HG03064 (cell line): Measurements from ENCODE around the gene TENT4B.
A peak's percentile ranks its signal among the peaks of the same experiment; 100 is the strongest.

Experiments
- ATAC-seq: cut with Tn5 transposase; IDR thresholded peaks from one replicate; pipeline ENCODE4 v1.9.1; 2021; ENCODE audit warnings: low read depth; ENCODE audit not compliant: unreplicated experiment

The TENT4B gene

DNA sequence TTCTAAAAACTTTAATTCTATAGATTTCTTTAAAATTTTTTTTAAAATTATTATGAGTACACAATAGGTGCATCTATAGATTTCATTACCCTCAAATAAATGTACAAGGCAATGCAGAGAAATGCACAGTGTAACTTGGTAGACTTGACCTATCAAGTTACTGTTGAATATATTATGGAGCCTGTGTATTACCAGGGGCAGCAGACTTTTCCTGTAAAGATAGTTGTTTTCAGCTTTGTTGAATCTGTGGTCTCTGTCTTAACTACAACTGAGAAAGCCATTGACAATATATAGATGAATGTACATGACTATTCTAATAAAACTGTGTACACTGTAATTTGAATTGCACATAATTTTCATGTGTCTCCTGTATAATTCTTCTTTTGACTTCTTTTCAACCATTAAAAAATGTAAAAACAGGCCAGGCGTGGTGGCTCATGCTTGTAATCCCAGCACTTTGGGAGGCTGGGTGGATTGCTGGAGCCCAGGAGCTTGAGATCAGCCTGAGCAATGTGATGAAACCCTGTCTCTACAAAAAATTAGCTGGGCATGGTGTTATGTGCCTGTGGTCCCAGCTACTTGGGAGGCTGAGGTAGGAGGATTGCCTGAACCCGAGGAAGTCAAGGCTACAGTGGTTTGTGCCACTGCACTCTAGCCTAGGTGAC, 39.4 kb downstream of the TENT4B start:
- ATAC-seq, result no peak

DNA sequence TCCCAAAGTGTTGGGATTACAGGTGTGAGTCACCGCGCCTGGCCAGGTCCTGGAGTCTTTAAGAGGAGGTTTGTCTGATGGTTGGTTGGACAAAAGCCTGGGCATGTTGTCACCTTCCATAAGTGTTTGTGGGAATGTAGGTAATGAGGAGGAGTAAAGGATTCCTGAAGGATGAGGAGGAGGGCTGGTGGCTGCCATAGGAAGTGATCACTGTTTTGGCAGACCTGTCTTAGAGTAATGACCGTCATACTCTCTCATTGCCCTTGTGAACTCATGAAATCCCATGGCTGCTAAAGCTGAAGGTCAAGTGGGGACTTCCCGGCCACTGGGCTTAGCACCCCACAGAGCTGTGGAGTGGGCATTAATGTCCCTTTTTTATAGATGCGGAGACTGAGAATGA, 40.5 kb downstream of the TENT4B start:
- ATAC-seq, result no peak

DNA sequence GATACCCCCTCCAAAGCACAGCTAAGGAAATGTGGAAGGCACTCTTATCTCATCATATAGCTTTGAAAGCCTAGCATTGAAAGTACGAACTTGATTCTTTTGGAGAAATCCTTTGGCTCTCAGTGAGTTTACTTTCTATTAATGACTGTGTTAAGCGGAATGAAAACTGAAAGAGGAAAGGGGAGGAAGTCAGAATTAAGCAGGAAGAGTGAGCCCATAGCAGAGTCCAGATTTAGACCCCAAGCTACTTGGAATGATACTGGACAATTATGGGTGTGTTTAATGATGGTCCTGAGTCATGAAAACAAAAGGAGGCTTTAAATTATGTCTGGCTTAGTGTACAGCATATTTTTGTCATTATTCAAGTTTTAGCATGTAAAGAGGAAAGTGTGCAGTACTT, 42.2 kb downstream of the TENT4B start:
- ATAC-seq, result no peak

DNA sequence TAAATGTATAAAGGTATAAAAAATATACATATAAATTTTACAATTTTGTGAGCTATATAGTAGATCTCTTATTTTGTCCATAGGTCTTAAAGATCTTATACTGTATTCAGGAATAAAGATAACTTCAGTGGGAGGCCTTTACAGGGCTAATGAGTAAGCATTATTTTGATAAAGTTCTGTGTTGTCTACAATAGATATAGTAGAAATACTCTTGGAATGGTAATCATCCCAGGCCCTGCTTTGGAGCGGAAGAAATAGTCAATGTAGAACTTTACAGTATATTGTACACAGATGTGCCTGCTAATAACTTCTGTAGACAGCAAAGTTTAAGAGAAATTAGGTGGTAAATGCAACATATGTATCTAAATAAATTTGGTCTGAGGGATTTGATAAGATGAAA, 42.6 kb downstream of the TENT4B start:
- no peak for ATAC-seq

DNA sequence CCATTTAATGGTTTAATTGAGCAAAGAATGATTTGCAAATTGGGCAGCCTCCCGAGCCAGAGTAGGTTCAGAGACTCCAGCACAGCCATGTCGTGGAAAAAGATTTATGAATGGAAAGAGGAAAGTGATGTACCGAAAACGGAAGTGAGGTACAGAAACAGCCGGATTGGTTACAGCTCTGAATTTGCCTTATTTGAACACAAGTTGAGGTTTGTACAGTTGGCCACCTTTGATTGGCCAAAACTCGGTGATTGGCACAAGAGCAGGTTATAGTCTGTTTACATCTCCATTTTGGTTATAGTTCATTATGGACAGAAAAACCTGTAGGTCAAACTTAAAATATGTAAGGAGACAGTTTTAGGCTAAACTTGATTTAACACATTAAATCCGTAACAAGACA, 44.5 kb downstream of the TENT4B start:
- ATAC-seq, result no peak

DNA sequence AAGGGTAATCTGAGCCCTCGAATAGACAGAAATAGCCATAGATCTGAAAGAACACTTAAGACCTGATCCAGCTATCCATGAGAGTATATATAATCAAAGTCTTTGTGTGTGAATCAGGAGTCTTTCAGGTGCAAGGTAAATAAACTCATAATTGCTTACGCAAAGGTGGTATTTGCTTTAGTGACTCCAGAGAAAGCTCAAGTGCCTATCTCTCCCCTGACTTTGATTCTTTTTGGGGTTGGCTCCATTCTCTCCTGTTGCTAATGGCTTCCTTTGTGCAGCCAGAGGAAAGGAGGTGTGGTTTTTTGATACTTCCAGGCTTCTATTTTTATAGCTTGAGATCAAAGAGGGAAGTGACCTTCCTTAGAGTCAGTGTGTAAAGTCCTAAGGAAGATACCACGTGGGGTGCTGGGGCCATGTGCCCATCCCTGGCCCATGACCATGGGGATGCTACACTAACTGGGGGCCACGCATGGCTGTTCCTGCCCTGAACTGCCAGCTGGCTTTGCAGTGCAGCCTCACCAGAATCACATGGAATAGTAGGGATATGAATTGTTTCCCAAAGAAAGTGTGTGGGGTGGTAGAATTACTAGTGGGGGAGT, 45.8 kb downstream of the TENT4B start:
- no peak for ATAC-seq

DNA sequence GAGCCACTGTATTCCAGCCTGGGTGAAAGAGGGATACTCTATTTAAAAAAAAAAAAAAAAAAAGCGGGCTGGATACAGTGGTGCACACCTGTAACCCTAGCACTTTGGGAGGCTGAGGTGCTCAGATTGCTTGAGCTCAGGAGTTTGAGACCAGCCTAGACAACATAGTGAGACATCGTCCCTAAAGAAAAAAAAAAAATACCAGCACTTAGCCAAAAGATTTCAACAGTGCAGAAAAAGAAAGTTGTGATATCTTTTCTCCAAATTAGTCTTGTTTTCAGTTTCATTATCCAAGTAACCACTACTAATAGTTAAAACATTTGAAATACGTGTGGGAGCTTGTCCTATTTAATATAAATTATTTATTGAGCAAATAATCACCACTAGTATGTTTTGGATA, 48.7 kb downstream of the TENT4B start:
- no peak for ATAC-seq

DNA sequence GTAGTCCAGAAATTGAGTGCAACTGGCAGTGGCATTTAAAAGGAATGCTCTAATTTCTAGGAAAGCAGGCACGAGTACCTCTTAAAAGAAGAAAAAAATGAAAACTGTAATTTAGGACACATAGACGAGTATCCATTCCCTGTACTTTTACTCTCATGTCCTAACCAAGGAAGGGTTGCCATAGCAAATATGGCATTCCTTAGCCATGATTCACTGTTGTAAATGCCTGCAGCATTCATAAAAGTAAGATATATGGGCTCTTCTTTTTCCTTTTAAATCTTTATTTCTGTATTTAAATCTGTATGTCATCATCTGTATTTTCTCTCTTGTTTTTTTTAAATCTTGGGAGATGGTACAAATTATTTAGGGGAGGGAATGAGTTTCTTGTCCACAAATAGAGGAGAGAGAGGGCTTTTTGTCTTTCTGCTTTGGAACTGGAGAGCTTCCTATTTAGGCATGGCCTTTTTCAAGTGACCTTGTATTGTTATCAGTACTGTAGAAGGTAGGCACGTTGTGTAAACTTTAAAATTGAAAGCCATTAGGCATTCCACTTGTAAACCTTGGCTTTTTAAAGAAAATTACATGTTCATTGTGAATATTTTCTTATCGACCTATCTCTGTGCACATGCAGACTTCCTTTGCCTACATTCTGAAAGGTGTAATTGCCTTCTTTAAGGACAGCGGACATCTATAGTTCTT, 50.0 kb downstream of the TENT4B start:
- no peak for ATAC-seq

DNA sequence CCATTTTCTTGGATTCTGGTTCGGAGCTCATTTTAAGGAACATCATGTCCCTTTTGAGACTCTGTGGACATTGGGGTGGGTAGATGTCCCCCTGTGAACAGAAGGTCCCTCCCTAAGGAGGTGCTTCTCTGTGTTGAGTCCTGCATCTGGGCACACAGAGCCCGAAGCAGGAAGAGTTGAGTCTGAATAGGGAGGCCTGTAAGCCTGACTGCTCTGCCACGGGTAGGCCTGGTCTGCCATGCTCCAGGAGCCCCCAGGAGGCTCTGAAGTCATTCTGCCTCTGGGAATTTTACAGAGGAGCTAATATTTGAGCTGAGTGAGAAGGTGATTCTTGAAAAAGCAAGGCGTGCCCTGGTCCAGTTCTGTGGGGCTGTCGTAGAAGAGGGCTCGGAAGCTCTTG, 50.6 kb downstream of the TENT4B start:
- no peak for ATAC-seq

DNA sequence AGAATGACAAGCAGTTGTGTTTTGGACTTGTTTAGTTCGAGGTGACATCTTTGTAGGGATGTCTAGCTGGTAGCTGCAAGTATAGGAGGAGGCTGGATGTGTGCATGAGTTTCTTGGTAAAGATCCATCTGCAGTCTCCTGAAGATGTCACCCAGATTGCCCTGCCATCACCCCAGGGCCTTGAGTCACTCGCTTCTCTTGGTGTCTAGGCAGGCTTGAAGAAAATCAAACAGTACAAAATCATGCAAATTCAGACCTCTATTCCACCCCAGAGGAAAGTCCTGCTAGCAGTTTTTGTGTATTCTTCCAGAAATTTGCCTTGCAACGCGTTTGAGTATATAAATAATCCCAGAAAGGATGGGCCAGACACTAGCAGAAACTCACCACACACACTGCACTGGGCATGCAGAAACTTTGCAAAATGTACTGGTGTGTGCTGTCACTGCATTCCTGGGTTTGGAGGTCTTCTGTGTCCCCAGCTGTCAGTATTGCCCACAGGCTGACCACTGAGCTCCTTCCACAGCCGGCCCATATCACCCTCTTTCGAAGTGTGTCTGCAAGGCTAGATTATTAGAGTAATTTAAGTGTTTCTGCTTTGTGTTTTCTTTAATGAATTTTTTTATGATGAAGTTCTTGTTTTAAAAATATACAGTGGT, 51.5 kb downstream of the TENT4B start:
- ATAC-seq, result no peak

DNA sequence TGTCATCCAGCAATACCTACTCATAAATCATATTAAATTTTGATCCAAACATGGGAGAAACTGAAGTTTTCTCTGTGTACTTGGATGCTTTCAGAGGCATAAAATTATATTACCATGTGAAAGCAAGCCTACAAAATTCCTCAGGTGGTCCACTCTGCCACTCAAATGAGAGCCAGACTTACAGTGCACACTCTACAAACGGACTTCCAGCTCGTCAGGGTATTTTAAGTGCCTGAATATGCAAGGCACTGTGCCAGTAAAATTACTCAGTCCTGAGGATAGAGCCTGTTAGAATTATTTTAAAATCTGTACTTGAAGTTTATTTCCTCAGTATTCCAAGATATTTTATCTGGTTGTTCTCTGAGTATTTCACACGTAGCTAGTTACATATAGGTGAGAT, 54.5 kb downstream of the TENT4B start:
- ATAC-seq, result no peak

DNA sequence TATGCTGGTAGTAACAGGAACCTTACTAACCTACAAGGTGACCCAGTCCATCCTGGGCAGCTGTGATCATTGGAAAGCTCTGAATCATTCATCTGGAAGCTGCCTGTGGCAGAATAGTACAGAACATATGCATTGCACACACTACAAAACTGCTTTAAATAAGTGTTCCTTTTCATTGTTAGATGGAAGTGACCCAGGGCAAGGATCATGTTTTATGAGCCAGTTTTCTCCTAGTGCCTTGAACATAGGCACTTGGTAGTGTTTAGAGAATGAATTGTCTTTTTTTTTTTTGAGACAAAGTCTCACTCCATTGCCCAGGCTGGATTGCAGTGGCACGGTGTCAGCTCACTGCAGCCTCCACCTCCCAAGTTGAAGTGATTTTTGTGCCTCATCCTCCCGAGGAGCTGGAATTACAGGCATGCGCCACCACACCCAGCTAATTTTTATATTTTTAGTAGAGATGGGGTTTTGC, 55.4 kb downstream of the TENT4B start:
- ATAC-seq, result no peak

DNA sequence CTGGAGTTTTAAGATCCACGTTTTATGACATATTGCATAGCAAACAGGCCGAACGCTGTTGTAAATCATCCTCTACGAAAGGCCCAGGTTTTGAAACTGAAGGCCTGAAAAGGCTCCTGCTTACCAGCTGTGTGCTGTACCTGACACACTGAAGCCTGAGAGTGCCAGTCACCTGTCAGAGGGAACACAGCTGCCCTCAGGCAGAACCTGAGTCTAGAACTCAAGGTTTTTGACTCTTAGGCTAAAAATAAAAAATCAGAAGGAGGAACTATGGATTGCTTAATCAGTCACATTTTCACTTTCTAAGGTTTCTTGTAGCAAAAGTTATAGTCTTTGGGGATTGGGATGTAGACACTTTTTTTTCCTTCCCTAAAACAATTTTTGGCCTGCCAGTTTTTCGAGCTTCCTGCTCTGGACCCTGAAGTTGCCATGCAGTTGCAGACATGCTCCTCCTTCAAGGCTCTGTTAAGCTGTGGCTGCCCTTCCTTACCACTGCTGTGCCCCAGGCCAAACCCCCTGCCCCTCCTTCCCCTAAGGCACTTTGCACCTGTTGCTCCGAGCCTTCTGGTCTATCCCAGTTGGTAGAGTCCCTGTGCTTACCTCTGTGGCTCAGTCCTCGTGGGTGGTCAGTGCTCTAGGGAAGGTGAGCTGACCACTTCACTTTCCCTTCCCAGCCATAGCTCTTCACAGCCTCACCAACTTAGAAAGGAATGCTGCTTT, 56.6 kb downstream of the TENT4B start:
- no peak for ATAC-seq

DNA sequence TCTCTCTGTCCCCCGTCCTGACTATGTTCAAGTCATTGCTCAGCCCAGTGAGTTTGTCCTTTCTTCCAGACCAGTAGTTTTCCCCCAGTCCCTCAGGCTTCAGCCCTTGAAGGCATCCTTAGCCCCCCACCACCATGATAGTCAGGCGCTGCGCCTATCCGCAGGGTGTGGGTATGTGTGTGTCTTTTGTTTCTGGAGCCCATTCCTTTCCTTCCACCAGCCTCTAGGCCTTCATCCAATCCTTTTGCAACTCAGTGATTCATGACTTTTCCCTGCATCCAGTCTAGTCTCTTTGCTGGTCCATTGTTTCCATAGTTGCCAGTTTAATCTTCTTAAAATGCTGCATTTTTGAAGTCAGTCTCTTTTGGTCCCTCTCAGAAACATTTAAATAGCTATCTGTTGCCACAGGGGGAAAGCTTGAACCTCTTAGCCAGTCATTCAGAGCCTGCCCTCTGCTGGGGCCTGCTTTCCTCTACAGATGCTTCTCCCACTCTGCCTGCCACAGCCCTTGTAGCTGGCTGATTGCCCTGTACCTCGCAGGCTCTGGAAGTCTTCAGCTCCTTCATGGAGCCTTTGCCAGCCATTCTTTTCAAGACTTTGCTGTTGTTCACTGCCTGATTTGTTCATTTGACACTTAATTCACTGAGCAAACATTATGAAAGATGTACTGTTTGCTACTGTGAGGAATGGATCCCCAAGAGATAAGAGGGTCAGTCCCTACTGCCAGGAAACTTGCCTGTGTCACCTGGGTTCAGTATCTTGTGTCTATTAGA, 57.3 kb downstream of the TENT4B start:
- peak; percentile 81 for ATAC-seq

DNA sequence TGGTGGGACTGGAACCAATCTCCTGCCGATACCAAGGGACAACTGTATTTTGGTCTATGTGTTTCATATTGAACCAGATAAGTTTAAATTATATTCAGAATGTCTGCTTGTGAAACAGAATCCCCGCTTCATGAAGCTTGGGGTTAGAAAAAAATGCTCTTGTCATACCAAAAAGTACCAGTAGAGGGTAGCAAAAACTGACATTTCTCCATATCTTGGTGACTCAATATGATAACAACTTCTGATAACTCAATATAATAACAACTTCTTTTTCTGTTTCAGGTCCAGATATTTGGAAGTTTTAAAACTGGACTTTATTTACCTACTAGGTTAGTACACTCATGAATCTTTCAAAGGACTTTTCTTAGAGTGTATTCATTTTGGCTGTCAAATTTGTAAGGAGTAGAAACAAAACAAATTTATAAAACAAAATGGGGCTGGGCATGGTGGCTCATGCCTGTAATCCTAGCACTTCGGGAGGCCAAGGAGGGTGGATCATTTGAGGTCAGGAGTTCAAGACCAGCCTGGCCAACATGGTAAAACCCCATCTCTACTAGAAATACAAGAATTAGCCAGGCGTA, 60.9 kb downstream of the TENT4B start:
- no peak for ATAC-seq

DNA sequence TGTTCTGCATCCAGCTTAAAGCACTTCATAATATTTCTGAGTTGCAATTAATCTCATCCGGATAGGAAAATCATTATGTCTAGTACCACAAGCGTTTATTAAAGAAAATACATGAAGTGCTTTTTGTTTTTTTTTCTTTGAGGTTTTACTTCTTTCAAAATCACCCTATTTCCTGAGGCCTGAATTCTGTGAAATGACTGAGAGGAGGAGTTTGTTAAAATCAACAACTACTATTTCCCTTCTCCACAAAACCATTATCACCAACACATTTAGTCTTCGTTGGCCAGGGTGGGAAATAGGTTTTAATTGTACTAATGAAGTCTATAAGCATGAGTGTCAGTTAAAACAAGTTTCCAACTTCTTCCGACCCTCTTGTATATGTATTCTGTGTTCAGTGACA, 62.6 kb downstream of the TENT4B start:
- no peak for ATAC-seq

DNA sequence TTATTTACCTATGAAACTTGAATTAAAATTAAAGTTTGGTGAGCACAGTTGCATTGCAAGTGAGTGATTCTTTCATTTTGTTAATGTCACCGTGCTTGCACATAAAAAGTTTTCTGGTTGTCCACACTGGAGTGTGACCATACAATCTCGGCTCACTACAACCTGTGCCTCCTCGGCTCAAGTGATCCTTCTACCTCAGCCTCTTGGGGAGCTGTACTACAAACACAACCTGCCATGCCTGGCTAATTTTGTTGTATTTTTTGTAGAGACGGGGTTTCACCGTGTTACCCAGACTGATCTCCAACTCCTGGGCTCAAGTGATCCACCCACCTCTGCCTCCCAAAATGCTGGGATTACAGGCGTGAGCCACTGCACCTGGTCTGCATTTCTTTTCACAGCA, 63.1 kb downstream of the TENT4B start:
- no peak for ATAC-seq

DNA sequence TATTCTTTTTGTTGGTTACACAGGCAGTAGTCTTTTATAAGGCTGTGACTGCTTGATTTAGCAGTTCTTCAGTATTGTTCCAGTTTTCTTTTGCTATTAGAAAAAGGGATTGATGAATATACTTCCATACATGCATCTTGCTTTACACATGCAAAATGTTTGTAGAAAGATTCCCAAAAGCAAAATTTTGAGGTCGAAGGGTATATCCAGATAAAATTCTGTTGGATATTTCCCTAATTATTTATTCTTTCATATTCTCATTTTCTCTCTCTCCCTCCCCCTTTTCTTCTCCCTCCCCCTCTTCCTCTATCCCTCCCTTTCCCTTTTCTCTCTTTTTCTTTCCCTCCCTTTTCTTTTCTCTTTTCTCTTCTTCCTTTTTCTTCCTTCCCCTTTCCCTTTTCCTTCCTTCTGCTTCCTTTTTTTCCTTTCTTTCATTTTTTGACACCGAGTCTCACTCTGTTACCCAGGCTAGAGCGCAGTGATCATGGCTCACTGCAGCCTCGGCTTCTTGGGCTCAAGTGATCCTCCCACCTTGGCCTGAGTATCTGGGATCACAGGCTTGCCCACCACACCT, 66.4 kb downstream of the TENT4B start:
- no peak for ATAC-seq

DNA sequence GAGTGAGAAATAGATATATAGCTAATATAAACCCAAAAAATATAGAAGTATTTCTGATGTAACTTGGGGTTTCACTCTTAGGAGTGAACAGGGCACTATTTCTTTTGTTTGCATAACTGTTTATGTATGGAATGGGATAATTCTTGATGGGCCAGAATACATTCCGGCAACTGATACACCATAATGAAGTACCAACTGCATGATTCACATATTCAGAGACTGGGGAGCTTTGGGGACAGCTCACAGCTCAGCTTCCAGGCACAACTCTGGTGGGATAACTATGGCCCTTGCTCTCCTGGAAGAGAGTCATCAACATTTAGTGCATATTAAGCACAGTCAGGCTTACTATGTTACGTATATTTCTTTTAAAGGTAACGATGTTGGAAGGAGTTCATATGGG, 71.2 kb downstream of the TENT4B start:
- no peak for ATAC-seq
